Transverse colon (tissue), 3 donors: ENCODE measurements around the gene STK32B.

Experiments
- EP300 ChIP-seq: sonication (generic); formaldehyde crosslinking; IDR thresholded peaks from one replicate; pipeline ENCODE4 v1.6.1; 2017; ENCODE audit warnings: antibody characterized with exemption, low read depth
- TF ChIP-seq, protein P1 (sequence below), 5 experiments: fragments of 200-600 bp in 3 of 5; fragments of 450-650 bp in 2 of 5; sonication (generic) in 3 of 5; IDR thresholded peaks; 1 replicate in 2 of 5; 2 replicates in 3 of 5; pipeline ENCODE4 v1.5.1; 2016 to 2017; ENCODE audit warnings: antibody characterized with exemption in 5 of 5, inconsistent platforms in 3 of 5, mild to moderate bottlenecking in 2 of 5, moderate library complexity in 1 of 5

DNA sequence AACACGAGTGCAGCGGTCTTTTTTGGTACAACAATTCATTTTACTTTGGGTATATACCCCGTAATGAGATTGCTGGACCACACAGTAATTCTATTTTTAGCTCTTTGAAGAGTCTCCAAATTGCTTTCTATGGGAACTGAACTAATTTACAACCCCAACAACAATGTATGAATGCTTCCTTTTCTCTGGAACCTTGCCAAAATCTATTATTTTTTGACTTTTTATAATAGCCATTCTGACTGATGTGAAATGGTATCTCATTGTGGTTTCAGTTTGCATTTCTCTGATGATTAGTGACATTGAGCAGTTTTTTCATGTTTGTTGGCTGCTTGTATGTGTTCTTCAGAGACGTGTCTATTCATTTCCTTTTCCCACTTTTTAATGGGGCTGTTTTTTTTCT lies 240.8 kb downstream of the STK32B start:
- TF ChIP-seq, protein P1, sequence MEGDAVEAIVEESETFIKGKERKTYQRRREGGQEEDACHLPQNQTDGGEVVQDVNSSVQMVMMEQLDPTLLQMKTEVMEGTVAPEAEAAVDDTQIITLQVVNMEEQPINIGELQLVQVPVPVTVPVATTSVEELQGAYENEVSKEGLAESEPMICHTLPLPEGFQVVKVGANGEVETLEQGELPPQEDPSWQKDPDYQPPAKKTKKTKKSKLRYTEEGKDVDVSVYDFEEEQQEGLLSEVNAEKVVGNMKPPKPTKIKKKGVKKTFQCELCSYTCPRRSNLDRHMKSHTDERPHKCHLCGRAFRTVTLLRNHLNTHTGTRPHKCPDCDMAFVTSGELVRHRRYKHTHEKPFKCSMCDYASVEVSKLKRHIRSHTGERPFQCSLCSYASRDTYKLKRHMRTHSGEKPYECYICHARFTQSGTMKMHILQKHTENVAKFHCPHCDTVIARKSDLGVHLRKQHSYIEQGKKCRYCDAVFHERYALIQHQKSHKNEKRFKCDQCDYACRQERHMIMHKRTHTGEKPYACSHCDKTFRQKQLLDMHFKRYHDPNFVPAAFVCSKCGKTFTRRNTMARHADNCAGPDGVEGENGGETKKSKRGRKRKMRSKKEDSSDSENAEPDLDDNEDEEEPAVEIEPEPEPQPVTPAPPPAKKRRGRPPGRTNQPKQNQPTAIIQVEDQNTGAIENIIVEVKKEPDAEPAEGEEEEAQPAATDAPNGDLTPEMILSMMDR (IDR thresholded peaks at IDR 0.05): no peak
- TF ChIP-seq EP300: no peak
